ENCODE results near the gene FAM83E.

The FAM83E gene

GRCh38 chr19:48595171-48595570 is 19.7 kb downstream of the FAM83E start:
- H3K36me3 ChIP-seq (ENCODE audit: low read length): no peaks in the 10 kb centered on the region
- H2AFZ ChIP-seq (ENCODE audit: low read depth, low read length, severe bottlenecking): no peak overlapping the region
- no peak overlapping the region for H3K4me3 ChIP-seq (ENCODE audit: insufficient read depth, low read length, poor library complexity, severe bottlenecking)
- no peaks in the 10 kb centered on the region for H3K9me2 ChIP-seq (replicated peaks; ENCODE audit: insufficient read depth, low read length)
- no peaks in the 10 kb centered on the region for H3K27me3 ChIP-seq (ENCODE audit: low read length)
- no peak overlapping the region for H3K9ac ChIP-seq (ENCODE audit: low read length)
- H3K9me3 ChIP-seq (ENCODE audit: insufficient read depth, low read length): no peaks in the 10 kb centered on the region
- no peaks in the 10 kb centered on the region for H4K20me1 ChIP-seq (ENCODE audit: low read depth, low read length)
- H3K4me2 ChIP-seq (ENCODE audit: low read depth, low read length, poor library complexity, severe bottlenecking): no peak overlapping the region
- H3K79me2 ChIP-seq (ENCODE audit: insufficient read depth, low read length): no peaks in the 10 kb centered on the region
- no peaks in the 10 kb centered on the region for H3F3A ChIP-seq (ENCODE audit: insufficient read depth)
- TF ChIP-seq EZH2phosphoT487 (conservative IDR thresholded peaks at IDR 0.05; ENCODE audit: low read length): no peak
- no peak for TF ChIP-seq CTCF (IDR thresholded peaks at IDR 0.05; ENCODE audit: insufficient read depth, low read length, poor library complexity, severe bottlenecking)
- no peak overlapping the region for H3K27ac ChIP-seq (ENCODE audit: low read depth, low read length)

GRCh38 chr19:48591021-48591420 is 23.9 kb downstream of the FAM83E start:
- no peak overlapping the region for H3K27ac ChIP-seq (ENCODE audit: low read depth, low read length)
- no peak overlapping the region for H3K4me3 ChIP-seq (ENCODE audit: insufficient read depth, low read length, poor library complexity, severe bottlenecking)
- no peaks in the 10 kb centered on the region for H3K27me3 ChIP-seq (ENCODE audit: low read length)
- H4K20me1 ChIP-seq (ENCODE audit: low read depth, low read length): no peaks in the 10 kb centered on the region
- H3K9me2 ChIP-seq (replicated peaks; ENCODE audit: insufficient read depth, low read length): no peaks in the 10 kb centered on the region
- no peak for TF ChIP-seq CTCF (IDR thresholded peaks at IDR 0.05; ENCODE audit: insufficient read depth, low read length, poor library complexity, severe bottlenecking)
- TF ChIP-seq EZH2phosphoT487 (conservative IDR thresholded peaks at IDR 0.05; ENCODE audit: low read length): no peak
- H3K79me2 ChIP-seq (ENCODE audit: insufficient read depth, low read length): no peaks in the 10 kb centered on the region
- no peak overlapping the region for H3K9ac ChIP-seq (ENCODE audit: low read length)
- H2AFZ ChIP-seq (ENCODE audit: low read depth, low read length, severe bottlenecking): no peak overlapping the region
- H3K9me3 ChIP-seq (ENCODE audit: insufficient read depth, low read length): no peaks in the 10 kb centered on the region
- no peaks in the 10 kb centered on the region for H3K36me3 ChIP-seq (ENCODE audit: low read length)
- H3F3A ChIP-seq (ENCODE audit: insufficient read depth): no peaks in the 10 kb centered on the region
- no peak overlapping the region for H3K4me2 ChIP-seq (ENCODE audit: low read depth, low read length, poor library complexity, severe bottlenecking)

DNA sequence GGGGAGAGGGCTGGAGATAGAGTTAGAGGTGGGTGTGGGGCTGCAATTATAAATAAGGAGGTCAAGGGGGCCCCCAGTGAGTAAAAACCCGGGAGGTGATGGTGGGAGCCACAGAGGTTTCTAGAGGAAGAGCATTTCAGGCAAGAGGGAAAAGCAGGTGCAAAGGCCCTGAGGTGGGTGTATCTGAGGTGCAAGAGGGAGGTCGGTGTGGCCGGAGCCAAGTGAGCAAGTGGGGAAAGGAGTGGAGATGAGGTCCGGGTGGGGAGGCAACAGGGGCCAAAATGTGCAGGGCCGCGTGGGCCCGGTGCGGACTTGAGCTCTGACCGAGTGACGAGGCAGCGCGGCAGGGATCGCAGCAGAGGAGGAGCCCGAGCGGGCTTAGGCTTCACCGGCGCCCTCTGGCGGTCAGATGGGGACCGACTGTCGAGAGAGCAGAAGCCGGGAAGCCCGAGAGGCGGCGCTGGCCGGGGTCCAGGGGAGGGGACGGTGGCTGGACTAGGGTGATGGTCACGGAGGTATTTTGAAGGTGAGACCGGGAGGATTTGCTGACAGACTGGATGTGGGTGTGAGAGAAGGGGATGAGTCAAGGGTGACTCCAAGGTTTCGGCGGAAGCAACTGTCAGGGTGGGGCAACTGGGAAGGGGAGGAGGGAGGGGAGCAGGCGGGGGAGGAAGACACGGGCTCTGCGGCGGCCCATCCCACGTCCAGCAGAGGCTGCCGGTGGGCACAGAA is 26.0 kb downstream of the FAM83E start:
- H3K79me2 ChIP-seq (ENCODE audit: insufficient read depth, low read length): no peaks in the 10 kb centered on the region
- H3K4me3 ChIP-seq (ENCODE audit: insufficient read depth, low read length, poor library complexity, severe bottlenecking): no peak overlapping the region
- peak overlapping the region; percentile 10 for H2AFZ ChIP-seq (ENCODE audit: low read depth, low read length, severe bottlenecking)
- peak overlapping the region; percentile 44 for H3K4me2 ChIP-seq (ENCODE audit: low read depth, low read length, poor library complexity, severe bottlenecking)
- H4K20me1 ChIP-seq (ENCODE audit: low read depth, low read length): no peaks in the 10 kb centered on the region
- H3K9me2 ChIP-seq (replicated peaks; ENCODE audit: insufficient read depth, low read length): no peaks in the 10 kb centered on the region
- H3F3A ChIP-seq (ENCODE audit: insufficient read depth): no peaks in the 10 kb centered on the region
- no peaks in the 10 kb centered on the region for H3K36me3 ChIP-seq (ENCODE audit: low read length)
- no peak overlapping the region for H3K27ac ChIP-seq (ENCODE audit: low read depth, low read length)
- TF ChIP-seq EZH2phosphoT487 (conservative IDR thresholded peaks at IDR 0.05; ENCODE audit: low read length): no peak
- TF ChIP-seq CTCF (IDR thresholded peaks at IDR 0.05; ENCODE audit: insufficient read depth, low read length, poor library complexity, severe bottlenecking): peak; percentile 96
- H3K9me3 ChIP-seq (ENCODE audit: insufficient read depth, low read length): no peaks in the 10 kb centered on the region
- no peaks in the 10 kb centered on the region for H3K27me3 ChIP-seq (ENCODE audit: low read length)
- H3K9ac ChIP-seq (ENCODE audit: low read length): peak overlapping the region; percentile 12; the same call in 1 of the 2 replicates
